ENCODE measurements around the gene DDO.

DNA sequence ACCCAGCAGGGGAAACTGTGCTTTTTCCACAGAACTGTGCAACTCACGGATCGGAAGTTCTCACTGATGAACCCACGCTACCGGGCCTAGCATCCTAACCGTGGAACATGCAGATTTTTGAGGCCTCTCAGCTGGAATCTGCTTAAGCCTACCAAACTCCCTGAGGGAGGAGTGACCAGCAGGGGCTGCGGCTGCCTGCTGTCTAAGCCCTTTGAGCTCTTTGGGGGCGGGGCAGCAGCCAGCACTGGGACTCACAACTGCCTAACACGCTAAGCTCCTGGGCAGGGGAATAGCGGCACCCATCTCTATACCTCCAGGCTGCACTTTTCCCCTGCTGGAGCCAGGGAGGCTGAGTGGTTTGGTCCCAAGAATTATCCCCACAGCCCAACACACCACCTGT is 36.8 kb downstream of the DDO start:
- TF ChIP-seq POLR2A (IDR thresholded peaks at IDR 0.05; ENCODE audit: low read depth, low read length) (no peak), CEBPB (IDR thresholded peaks at IDR 0.05; ENCODE audit: low read depth, low read length) (no peak), MXI1 (IDR thresholded peaks at IDR 0.05; ENCODE audit: borderline replicate concordance, low read depth, low read length) (no peak)
- TF ChIP-seq, protein P1, sequence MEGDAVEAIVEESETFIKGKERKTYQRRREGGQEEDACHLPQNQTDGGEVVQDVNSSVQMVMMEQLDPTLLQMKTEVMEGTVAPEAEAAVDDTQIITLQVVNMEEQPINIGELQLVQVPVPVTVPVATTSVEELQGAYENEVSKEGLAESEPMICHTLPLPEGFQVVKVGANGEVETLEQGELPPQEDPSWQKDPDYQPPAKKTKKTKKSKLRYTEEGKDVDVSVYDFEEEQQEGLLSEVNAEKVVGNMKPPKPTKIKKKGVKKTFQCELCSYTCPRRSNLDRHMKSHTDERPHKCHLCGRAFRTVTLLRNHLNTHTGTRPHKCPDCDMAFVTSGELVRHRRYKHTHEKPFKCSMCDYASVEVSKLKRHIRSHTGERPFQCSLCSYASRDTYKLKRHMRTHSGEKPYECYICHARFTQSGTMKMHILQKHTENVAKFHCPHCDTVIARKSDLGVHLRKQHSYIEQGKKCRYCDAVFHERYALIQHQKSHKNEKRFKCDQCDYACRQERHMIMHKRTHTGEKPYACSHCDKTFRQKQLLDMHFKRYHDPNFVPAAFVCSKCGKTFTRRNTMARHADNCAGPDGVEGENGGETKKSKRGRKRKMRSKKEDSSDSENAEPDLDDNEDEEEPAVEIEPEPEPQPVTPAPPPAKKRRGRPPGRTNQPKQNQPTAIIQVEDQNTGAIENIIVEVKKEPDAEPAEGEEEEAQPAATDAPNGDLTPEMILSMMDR (conservative IDR thresholded peaks at IDR 0.05; ENCODE audit: low read depth, low read length) = no peak
